ENCODE results near the gene SLC35E3. TPM values are rescaled to one million over a fixed set of nuclear protein-coding genes. Genes with fewer than 3 reads are reported as not detected.
A peak's percentile ranks its signal among the peaks of the same experiment; 100 is the strongest.

Gene SLC35E3
- 5.7 and 6.8 TPM in 2 replicates for polyA plus RNA-seq (2012; rRNA removed)
- polyA plus RNA-seq (2012; cell fraction: cytosol; rRNA removed) = 5.6 and 6.7 TPM in 2 replicates
- polyA plus RNA-seq (2012; cell fraction: nucleus; rRNA removed) = 7.9 and 9.8 TPM in 2 replicates

- peak within 1 kb of the TSS; percentile 73 to 92 for H3K4me3 ChIP-seq (ENCODE audit: low read depth in 2 of 2, low read length in 1 of 2)
- H3F3A ChIP-seq (replicated peaks; ENCODE audit: insufficient read depth) = peaks cover 18% of the 10 kb centered on the region
- no peaks in the 10 kb centered on the region for H3K9me3 ChIP-seq
- H3K4me1 ChIP-seq (ENCODE audit: control insufficient read depth in 1 of 2, insufficient read depth in 2 of 2, low read depth in 1 of 2, low read length in 1 of 2) = peaks cover 4 to 12% of the 10 kb centered on the region in 2 experiments; a peak in 3 of 4 replicates
- CTCF ChIA-PET = interaction anchor here (1.2 kb wide), 1 partner anchor 63 kb away, joined by 3 read pairs; no protein-coding TSS in a partner anchor
- peaks cover 7 to 23% of the 10 kb centered on the region in 2 experiments for H3K36me3 ChIP-seq (replicated peaks in 1 of 2; ENCODE audit: control insufficient read depth in 1 of 2, insufficient read depth in 2 of 2, low read length in 1 of 2)
- H3K27me3 ChIP-seq (ENCODE audit: insufficient read depth) = no peaks in the 10 kb centered on the region
- under 1% methylated on average over 39 of the region's 52 CpGs for WGBS (ENCODE audit: low lambda C conversion rate)
- DNase-seq = peak; percentile 96
- H2AFZ ChIP-seq (ENCODE audit: low read depth) = peak within 1 kb of the TSS; percentile 99
- POLR2A ChIA-PET = interaction anchor here (0.6 to 2.5 kb wide), 4 partner anchors 14 to 159 kb away, joined by 3 to 21 read pairs (median 4); partner anchors contain the start of gene MDM2
- peaks cover 25% of the 10 kb centered on the region for H3K79me2 ChIP-seq (ENCODE audit: insufficient read depth)
- peak within 1 kb of the TSS; percentile 75 for H3K9ac ChIP-seq
- peak within 1 kb of the TSS; percentile 66 to 91 for H3K27ac ChIP-seq (ENCODE audit: low read depth in 2 of 2, low read length in 1 of 2)
- no peaks in the 10 kb centered on the region for H4K20me1 ChIP-seq (ENCODE audit: insufficient read depth)
- H3K4me2 ChIP-seq = peak within 1 kb of the TSS; percentile 75
- no peaks in the 10 kb centered on the region for H3K9me2 ChIP-seq
- TF ChIP-seq CTCF (IDR thresholded peaks at IDR 0.05) (no peak), GABPA (IDR thresholded peaks at IDR 0.05; ENCODE audit: low read depth) (peak; percentile 84), REST (IDR thresholded peaks at IDR 0.05; ENCODE audit: low read depth, low read length) (no peak), FOSL2 (IDR thresholded peaks at IDR 0.05; ENCODE audit: borderline replicate concordance, low read depth) (no peak), FOXJ3 (CRISPR knock-in tag; IDR thresholded peaks at IDR 0.05) (no peak), SIN3A (IDR thresholded peaks at IDR 0.05; ENCODE audit: borderline replicate concordance, low read depth, low read length) (0 out of 2 replicates have a peak, but pooled peaks have one; percentile 53), NFIC (IDR thresholded peaks at IDR 0.05; ENCODE audit: borderline replicate concordance) (no peak), IRF3 (IDR thresholded peaks at IDR 0.05; ENCODE audit: low read depth, low read length) (no peak), MXI1 (IDR thresholded peaks at IDR 0.05; ENCODE audit: low read depth, low read length) (peak; percentile 94), TEAD4 (IDR thresholded peaks at IDR 0.05; ENCODE audit: borderline replicate concordance, insufficient read depth) (no peak), RCOR1 (IDR thresholded peaks at IDR 0.05; ENCODE audit: low read length) (no peak; the same call in 1 of the 2 replicates), USF1 (IDR thresholded peaks at IDR 0.05; ENCODE audit: borderline replicate concordance, low read depth) (peak; percentile 97), MEF2A (IDR thresholded peaks at IDR 0.05; ENCODE audit: borderline replicate concordance, low read depth) (no peak), YY1 (IDR thresholded peaks at IDR 0.05; ENCODE audit: low read depth) (0 out of 2 replicates have a peak, but pooled peaks have one; percentile 49), EZH2phosphoT487 (IDR thresholded peaks at IDR 0.05; ENCODE audit: borderline replicate concordance, low read depth) (no peak), EP300 (IDR thresholded peaks at IDR 0.05; ENCODE audit: borderline replicate concordance in 1 of 2, low read depth in 1 of 2, low read length in 1 of 2) (no peak), GATA2 (CRISPR knock-in tag; IDR thresholded peaks at IDR 0.05) (no peak), RAD21 (IDR thresholded peaks at IDR 0.05; ENCODE audit: low read length) (no peak), CHD2 (IDR thresholded peaks at IDR 0.05; ENCODE audit: low read length, partially characterized antibody) (no peak), RXRA (IDR thresholded peaks at IDR 0.05; ENCODE audit: borderline replicate concordance, low read depth) (no peak), JUND (IDR thresholded peaks at IDR 0.05) (no peak), TAF1 (IDR thresholded peaks at IDR 0.05; ENCODE audit: borderline replicate concordance, low read depth, low read length) (peak; percentile 66), POLR2AphosphoS5 (IDR thresholded peaks at IDR 0.05; ENCODE audit: low read depth, low read length) (peak; percentile 90), USF2 (IDR thresholded peaks at IDR 0.05; ENCODE audit: borderline replicate concordance, low read depth, low read length) (peak; percentile 86)
These were observed at the start of gene SLC35E3 for GRCh38 chr12:68745904-68746571. TSS of gene SLC35E3 (plus strand) at chr12:68746176. CDS start at chr12:68746378, 202 bp downstream.
